IPS DF 4.7 (cell line): Measurements from ENCODE around the gene CIB1.
"Not testable (repeated sequence)": the region's sequence is repeated elsewhere in the genome, so short reads cannot be mapped to it uniquely, and the experiment has no call there.

Experiments
- DNase-seq: peaks from one replicate; pipeline ENCODE4 v3.0.0-alpha.2; 2013; ENCODE audit warnings: low spot score; ENCODE audit errors: extremely low read depth

Gene CIB1

GRCh38 chr15:90233387-90234095, at the start of gene CIB1:
CIB1 (minus strand) TSS chr15:90233941; CDS start chr15:90233885, 56 bp downstream.
- no peak for DNase-seq

- DNase-seq, result not testable (repeated sequence)
Measured at GRCh38 chr15:90281637-90282036, 47.9 kb upstream of the CIB1 start.

DNA sequence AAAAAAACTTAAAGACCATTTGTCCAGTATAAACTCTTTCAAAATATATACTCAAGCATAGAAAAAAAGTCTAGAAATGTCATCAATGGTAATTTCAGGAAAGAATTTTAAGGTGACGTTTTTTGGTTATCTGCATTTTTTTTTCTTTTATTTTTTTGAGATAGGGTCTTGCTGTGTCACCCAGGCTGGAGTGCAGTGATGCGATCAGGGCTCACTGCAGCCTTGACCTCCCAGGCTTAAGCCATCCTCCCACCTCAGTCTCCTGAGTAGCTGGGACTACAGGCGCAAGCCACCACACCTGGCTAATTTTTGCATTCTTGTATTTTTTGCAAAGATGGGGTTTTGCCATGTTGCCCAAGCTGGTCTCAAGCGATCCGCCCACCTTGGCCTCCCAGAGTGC, 47.0 kb upstream of the CIB1 start:
- not testable (repeated sequence) for DNase-seq

GRCh38 chr15:90278467-90278866, 44.7 kb upstream of the CIB1 start:
- not testable (repeated sequence) for DNase-seq

- no peak for DNase-seq
Measured at GRCh38 chr15:90271459-90272166, 37.9 kb upstream of the CIB1 start.

- DNase-seq, result no peak
Measured at GRCh38 chr15:90270502-90271150, 36.9 kb upstream of the CIB1 start.

GRCh38 chr15:90268415-90268814, 34.7 kb upstream of the CIB1 start:
- no peak for DNase-seq

GRCh38 chr15:90266485-90266884, 32.7 kb upstream of the CIB1 start:
- no peak for DNase-seq

GRCh38 chr15:90266061-90266431, 32.3 kb upstream of the CIB1 start:
- no peak for DNase-seq

- peak; percentile 82 for DNase-seq
Measured at GRCh38 chr15:90265271-90266060, 31.7 kb upstream of the CIB1 start, which contains the start of gene NGRN. NGRN (plus strand) TSS chr15:90265672; CDS start chr15:90265713, 41 bp downstream.

- DNase-seq, result no peak
Measured at GRCh38 chr15:90264671-90265070, 30.9 kb upstream of the CIB1 start.

- no peak for DNase-seq
Measured at GRCh38 chr15:90262426-90262825, 28.7 kb upstream of the CIB1 start.

DNA sequence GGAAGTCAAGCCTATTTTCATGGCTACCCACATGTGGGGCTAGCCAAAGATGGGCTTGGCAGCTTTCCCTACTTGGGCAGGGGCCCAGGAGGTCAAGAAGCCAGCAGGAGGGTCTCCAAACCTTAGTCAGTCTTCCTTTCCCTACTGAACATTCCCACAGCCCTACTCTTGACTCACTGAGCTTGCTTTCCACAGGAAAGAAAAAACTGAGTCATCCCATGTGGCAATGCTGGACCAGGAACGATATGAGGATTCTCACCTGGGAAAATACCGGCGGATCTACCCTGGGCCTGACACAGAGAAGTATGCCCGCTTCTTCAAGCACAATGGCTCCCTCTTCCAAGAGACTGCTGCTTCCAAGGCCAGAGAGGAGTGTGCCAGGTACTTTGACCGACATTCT, 28.1 kb upstream of the CIB1 start:
- DNase-seq, result no peak

- DNase-seq, result not testable (repeated sequence)
Measured at GRCh38 chr15:90260731-90261130, 27.0 kb upstream of the CIB1 start.

DNA sequence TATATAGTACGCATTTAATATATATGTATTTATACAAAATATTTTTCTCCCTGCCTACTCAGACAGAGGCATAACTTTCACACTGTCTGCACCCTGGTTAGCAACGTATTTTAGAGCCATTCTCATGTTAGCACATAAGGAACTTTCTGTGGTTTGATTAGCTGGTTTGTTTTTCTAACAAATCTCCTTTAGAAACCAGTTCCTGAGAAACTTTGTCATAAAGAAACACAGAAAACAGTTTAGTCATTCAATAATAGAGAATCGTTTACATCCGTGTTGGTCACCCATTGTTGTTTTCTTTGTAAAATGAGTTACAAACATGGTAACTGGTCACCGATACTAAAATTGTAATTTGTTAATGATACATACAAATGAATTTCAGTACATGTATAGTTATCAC, 25.8 kb upstream of the CIB1 start:
- DNase-seq, result no peak

DNA sequence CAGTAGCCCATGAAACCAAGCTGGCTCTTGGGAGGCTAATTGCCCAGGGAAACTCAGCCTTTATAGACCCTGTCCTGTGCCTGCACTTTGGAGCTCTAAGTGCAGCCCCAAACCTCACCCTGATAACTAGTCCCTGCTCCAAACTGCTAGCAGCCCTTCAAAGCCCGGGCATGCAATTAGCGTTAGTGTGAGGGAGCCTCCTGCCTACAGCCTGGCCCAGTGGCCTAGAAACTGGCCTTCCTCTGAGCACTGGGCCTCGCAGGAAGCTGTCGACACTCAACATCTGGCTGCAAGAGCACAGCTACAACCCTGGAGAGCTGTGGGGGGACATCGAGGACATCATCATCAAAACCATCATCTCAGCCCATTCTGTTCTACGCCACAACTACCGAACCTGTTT, 24.0 kb upstream of the CIB1 start:
- no peak for DNase-seq

DNA sequence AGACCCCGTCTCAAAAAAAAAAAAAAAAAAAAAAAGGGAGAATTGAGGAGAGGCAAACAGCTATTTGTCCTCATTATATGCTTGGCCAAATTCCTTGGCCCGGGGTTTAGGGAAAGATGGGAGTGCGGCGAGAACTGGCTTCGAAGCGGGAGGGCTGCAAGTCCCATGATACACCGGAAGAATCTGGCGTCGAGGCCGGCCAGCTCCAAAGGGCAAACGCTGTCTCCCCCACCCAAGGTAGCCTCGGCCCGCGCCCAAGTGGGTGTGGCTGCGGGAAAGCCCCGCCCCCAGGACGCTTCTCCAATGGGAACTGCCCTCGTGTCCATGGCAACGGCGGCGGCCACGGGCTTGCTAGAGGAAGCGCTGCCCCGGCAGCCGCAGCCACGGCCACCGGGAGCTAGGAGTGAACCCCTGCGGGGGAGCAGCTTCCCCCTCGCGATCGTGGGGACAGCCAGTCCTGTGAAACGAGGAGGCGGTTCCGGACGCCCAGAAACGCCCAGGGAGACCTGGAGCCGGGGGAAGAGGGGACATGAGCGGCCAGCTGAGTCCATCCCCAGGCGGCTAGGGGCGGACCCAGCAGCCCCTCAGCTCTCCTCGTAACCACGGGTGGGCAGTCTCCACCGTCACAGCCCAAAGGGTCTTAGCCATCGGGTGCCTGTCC, 15.6 kb upstream of the CIB1 start, which contains the start of gene TTLL13:
Gene TTLL13 (plus strand): TSS at position 354 of the 661 bp plus-strand sequence. CDS start 1,075 bp downstream, outside the sequence.
- DNase-seq, result no peak

DNA sequence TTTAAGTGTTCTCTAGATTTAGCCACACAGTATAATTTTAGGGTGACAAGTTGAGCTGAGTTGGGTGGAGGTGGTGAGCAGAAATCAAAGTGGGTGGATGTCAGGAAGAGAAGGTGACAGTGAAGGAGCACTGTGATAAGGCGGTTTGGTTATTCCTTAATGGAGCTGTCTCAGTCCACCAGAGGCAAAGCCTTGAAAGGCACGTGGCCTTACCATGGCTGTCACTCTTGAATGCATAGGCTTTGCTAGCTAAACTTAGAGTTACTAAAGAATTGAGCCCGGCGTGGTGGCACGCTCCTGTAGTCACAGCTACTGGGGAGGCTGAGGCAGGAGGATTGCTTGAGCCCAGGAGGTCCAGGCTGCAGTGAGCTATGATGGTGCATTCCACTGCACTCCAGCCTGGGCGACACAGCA, 15.1 kb upstream of the CIB1 start:
- no peak for DNase-seq

GRCh38 chr15:90243943-90244639, 10.3 kb upstream of the CIB1 start:
- DNase-seq, result no peak
